Measurements from ENCODE around the gene PEAK1. TPM values are rescaled to one million over a fixed set of nuclear protein-coding genes. Genes with fewer than 3 reads are reported as not detected.

Gene PEAK1
- total and polyA plus RNA-seq, 7 donors: 4.0 to 32.1 (median 25.3) TPM

DNA sequence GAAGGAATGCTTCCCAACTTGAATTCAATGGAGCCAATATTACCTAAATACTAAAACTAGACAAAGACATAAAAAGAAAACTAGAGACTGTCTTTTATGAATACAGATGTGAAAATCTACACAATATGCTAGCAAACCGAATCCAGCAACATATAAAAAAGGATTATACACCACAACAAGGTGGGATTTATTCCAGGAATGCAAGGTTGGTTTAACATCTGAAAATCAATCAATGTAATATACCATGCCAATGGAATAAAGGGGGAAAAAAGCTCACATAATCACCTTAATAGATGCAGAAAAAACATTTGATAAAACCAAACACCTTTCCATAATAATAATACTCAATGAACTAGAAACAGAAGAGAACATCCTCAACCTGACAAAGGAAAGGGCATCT lies 279.7 kb downstream of the PEAK1 start:
- DNase-seq: no peak
- no peaks in the 10 kb centered on the region for H3K36me3 ChIP-seq (ENCODE audit: insufficient read depth in 1 of 2, low read depth in 1 of 2)
- TF ChIP-seq, protein P1, sequence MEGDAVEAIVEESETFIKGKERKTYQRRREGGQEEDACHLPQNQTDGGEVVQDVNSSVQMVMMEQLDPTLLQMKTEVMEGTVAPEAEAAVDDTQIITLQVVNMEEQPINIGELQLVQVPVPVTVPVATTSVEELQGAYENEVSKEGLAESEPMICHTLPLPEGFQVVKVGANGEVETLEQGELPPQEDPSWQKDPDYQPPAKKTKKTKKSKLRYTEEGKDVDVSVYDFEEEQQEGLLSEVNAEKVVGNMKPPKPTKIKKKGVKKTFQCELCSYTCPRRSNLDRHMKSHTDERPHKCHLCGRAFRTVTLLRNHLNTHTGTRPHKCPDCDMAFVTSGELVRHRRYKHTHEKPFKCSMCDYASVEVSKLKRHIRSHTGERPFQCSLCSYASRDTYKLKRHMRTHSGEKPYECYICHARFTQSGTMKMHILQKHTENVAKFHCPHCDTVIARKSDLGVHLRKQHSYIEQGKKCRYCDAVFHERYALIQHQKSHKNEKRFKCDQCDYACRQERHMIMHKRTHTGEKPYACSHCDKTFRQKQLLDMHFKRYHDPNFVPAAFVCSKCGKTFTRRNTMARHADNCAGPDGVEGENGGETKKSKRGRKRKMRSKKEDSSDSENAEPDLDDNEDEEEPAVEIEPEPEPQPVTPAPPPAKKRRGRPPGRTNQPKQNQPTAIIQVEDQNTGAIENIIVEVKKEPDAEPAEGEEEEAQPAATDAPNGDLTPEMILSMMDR (IDR thresholded peaks at IDR 0.05): no peak
- no peaks in the 10 kb centered on the region for H3K4me1 ChIP-seq
- H3K4me3 ChIP-seq: no peak overlapping the region
- no peak overlapping the region for H3K27ac ChIP-seq
- ATAC-seq: no peak
- peaks cover 14% of the 10 kb centered on the region for H3K9me3 ChIP-seq
- 91 to 94% (median 93%) methylated on average over 1 of the region's 1 CpG for WGBS, 3 donors
- intact Hi-C loops (cut with DNase I): no loop called here
- no peaks in the 10 kb centered on the region for H3K27me3 ChIP-seq (ENCODE audit: insufficient read depth in 3 of 3, low read length in 2 of 3)

DNA sequence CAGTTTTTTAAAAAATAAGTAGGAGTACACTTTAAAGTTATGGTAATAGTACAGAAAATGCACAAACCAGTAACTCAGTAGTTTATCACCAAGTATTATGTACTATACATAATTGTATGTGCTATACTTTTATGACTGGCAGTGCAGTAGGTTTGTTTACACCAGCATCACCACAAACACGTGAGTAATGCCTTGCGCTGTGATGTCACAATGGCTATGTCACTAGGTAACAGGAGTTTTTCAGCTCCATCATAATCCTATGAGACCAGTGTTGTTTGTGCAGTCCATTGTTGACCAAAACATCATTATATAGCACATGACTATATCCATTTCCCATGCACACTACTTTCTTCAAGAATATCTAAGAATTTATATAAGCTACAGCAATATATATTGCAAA lies 280.6 kb downstream of the PEAK1 start:
- Histone ChIP-seq H3K4me1 (no peaks in the 10 kb centered on the region), H3K27ac (no peak overlapping the region), H3K36me3 (ENCODE audit: insufficient read depth in 1 of 2, low read depth in 1 of 2) (no peaks in the 10 kb centered on the region), H3K27me3 (ENCODE audit: insufficient read depth in 3 of 3, low read length in 2 of 3) (no peaks in the 10 kb centered on the region), H3K9me3 (peaks cover 14% of the 10 kb centered on the region), H3K4me3 (no peak overlapping the region)
- WGBS, 3 donors: 96 to 98% (median 96%) methylated on average over 2 of the region's 2 CpGs
- DNase-seq (no peak), ATAC-seq (no peak)
- TF ChIP-seq, protein P1 (IDR thresholded peaks at IDR 0.05): no peak
- intact Hi-C loops (cut with DNase I): no loop called here

DNA sequence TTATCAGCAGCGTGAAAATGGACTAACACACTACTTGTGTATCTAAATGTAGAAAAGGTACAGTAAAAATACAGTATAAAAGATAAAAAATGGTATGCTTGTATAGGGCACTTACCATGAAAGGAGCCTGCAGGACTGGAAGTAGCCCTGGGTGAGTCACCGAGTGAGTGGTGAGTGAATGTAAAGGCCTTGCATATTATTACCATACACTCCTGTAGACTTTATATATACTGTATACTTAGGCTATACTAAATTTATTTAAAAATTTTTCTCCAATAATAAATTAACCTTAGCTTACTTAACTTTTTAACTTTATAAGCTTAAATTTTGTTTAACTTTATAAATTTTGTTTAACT lies 281.8 kb downstream of the PEAK1 start:
- Histone ChIP-seq H3K27ac (no peak overlapping the region), H3K4me1 (no peaks in the 10 kb centered on the region), H3K4me3 (no peak overlapping the region), H3K9me3 (peaks cover 14% of the 10 kb centered on the region), H3K36me3 (ENCODE audit: insufficient read depth in 1 of 2, low read depth in 1 of 2) (peaks cover 0 to 10% of the 10 kb centered on the region in 2 donors), H3K27me3 (ENCODE audit: insufficient read depth in 3 of 3, low read length in 2 of 3) (no peaks in the 10 kb centered on the region)
- TF ChIP-seq, protein P1 (IDR thresholded peaks at IDR 0.05): no peak
- 96 to 100% (median 97%) methylated on average over 2 of the region's 2 CpGs for WGBS, 3 donors
- DNase-seq (no peak), ATAC-seq (no peak)
- intact Hi-C loops (cut with DNase I): no loop called here

DNA sequence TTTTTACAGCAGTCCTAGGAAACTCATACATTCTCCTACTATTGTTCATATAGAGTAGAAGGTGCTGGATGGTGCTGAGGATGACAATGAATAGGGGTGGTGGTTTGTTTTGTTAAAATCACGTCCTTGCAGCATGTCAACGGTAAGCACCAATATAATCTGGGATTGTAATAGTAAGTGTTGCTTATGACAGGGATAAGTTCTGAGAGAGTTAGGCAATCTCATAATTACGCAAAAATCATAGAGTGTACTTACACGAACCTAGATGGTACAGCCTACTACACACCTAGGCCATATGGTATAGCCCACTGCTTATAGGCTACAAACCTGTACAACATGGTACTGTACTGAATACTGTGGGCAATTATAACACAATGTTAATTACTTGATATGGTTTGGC lies 284.7 kb downstream of the PEAK1 start:
- WGBS, 3 donors: 96 to 97% (median 96%) methylated on average over 4 of the region's 4 CpGs
- TF ChIP-seq, protein P1 (IDR thresholded peaks at IDR 0.05): no peak
- Histone ChIP-seq H3K27ac (no peak overlapping the region), H3K36me3 (ENCODE audit: insufficient read depth in 1 of 2, low read depth in 1 of 2) (peaks cover 0 to 29% of the 10 kb centered on the region in 2 donors), H3K9me3 (peaks cover 3% of the 10 kb centered on the region), H3K4me3 (no peak overlapping the region), H3K27me3 (ENCODE audit: insufficient read depth in 3 of 3, low read length in 2 of 3) (no peaks in the 10 kb centered on the region), H3K4me1 (no peaks in the 10 kb centered on the region)
- DNase-seq: no peak
- intact Hi-C loops (cut with DNase I): no loop called here
- no peak for ATAC-seq

DNA sequence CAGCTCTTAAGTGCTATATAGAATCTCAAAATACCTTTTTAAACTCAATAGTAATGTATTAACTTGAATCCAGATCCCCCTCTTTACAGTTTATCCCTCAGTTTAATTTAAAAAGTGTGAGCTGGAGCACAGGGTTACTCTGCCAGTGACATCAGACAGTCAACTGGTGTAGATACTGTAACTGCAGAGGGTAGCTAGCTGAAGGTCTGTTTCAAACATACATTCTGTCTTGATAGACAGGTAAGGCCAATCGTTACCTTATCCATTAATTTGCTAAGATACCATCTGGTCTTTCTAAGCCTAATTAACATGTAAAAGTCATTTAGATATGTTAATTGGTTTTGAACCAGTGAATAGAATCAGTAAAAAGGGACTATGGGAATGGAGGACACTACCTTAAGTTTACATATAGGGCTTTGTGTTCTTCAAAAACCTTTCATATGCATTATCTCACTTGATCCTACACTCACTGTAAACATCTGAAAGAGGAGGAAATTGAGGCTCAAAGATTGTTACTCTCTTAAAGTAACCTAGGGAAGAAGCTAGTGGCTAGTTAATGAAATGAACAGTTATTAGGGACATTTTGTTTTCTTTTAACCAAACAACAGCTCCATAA lies 289.5 kb downstream of the PEAK1 start:
- H3K36me3 ChIP-seq (ENCODE audit: insufficient read depth in 1 of 2, low read depth in 1 of 2): peaks cover 0 to 29% of the 10 kb centered on the region in 2 donors
- 97 to 100% (median 98%) methylated on average over 1 of the region's 1 CpG for WGBS, 3 donors

More for the DNA sequence above, 289.5 kb downstream of the PEAK1 start:
- H3K27me3 ChIP-seq (ENCODE audit: insufficient read depth in 3 of 3, low read length in 2 of 3): no peaks in the 10 kb centered on the region
- intact Hi-C loops (cut with DNase I): no loop called here
- ATAC-seq (no peak), DNase-seq (no peak)
- no peak overlapping the region for H3K4me3 ChIP-seq
- no peaks in the 10 kb centered on the region for H3K4me1 ChIP-seq
- TF ChIP-seq, protein P1 (IDR thresholded peaks at IDR 0.05): no peak
- H3K9me3 ChIP-seq: no peaks in the 10 kb centered on the region
- no peak overlapping the region for H3K27ac ChIP-seq
